ENCODE results near the gene DDX39A. TPM values are rescaled to one million over a fixed set of nuclear protein-coding genes. Genes with fewer than 3 reads are reported as not detected.
"Not testable (repeated sequence)": the region's sequence is repeated elsewhere in the genome, so short reads cannot be mapped to it uniquely, and the experiment has no call there.

Gene DDX39A
- total RNA-seq, 1 donor: 123 TPM

- H3K9me3 ChIP-seq (ENCODE audit: low read depth, low read length): no peaks in the 10 kb centered on the region
- no peak overlapping the region for H3K4me3 ChIP-seq (ENCODE audit: low read length)
- H3K4me1 ChIP-seq (ENCODE audit: insufficient read depth, low read length): peaks cover 97% of the 10 kb centered on the region
- H3K27me3 ChIP-seq (ENCODE audit: insufficient read depth, low read length): no peaks in the 10 kb centered on the region
Observed at GRCh38 chr19:14371301-14371821, 47.8 kb downstream of the DDX39A start.

- Histone ChIP-seq H3K9me3 (ENCODE audit: low read depth, low read length) (no peaks in the 10 kb centered on the region), H3K4me3 (ENCODE audit: low read length) (no peak overlapping the region), H3K27me3 (ENCODE audit: insufficient read depth, low read length) (no peaks in the 10 kb centered on the region), H3K4me1 (ENCODE audit: insufficient read depth, low read length) (peaks cover 97% of the 10 kb centered on the region)
Observed at GRCh38 chr19:14370940-14371280, 48.2 kb downstream of the DDX39A start.

- peak overlapping the region; percentile 32 for H3K4me3 ChIP-seq (ENCODE audit: low read length)
Observed at GRCh38 chr19:14370169-14370939, 48.8 kb downstream of the DDX39A start.

GRCh38 chr19:14369399-14370168 is 49.6 kb downstream of the DDX39A start:
- H3K4me3 ChIP-seq (ENCODE audit: low read length): no peak overlapping the region
- H3K27me3 ChIP-seq (ENCODE audit: insufficient read depth, low read length): no peaks in the 10 kb centered on the region
- peaks cover 97% of the 10 kb centered on the region for H3K4me1 ChIP-seq (ENCODE audit: insufficient read depth, low read length)

More at GRCh38 chr19:14370169-14370939, 48.8 kb downstream of the DDX39A start:
- Histone ChIP-seq H3K4me1 (ENCODE audit: insufficient read depth, low read length) (peaks cover 97% of the 10 kb centered on the region), H3K9me3 (ENCODE audit: low read depth, low read length) (no peaks in the 10 kb centered on the region), H3K27me3 (ENCODE audit: insufficient read depth, low read length) (no peaks in the 10 kb centered on the region)

GRCh38 chr19:14368011-14368513 is 51.1 kb downstream of the DDX39A start:
- peaks cover 91% of the 10 kb centered on the region for H3K4me1 ChIP-seq (ENCODE audit: insufficient read depth, low read length)
- H3K27me3 ChIP-seq (ENCODE audit: insufficient read depth, low read length): no peaks in the 10 kb centered on the region
- H3K4me3 ChIP-seq (ENCODE audit: low read length): no peak overlapping the region
- H3K9me3 ChIP-seq (ENCODE audit: low read depth, low read length): no peaks in the 10 kb centered on the region

More at GRCh38 chr19:14369399-14370168, 49.6 kb downstream of the DDX39A start:
- no peaks in the 10 kb centered on the region for H3K9me3 ChIP-seq (ENCODE audit: low read depth, low read length)

GRCh38 chr19:14367016-14367415 is 52.1 kb downstream of the DDX39A start:
- Histone ChIP-seq H3K27me3 (ENCODE audit: insufficient read depth, low read length) (no peaks in the 10 kb centered on the region), H3K9me3 (ENCODE audit: low read depth, low read length) (no peaks in the 10 kb centered on the region), H3K4me3 (ENCODE audit: low read length) (no peak overlapping the region), H3K4me1 (ENCODE audit: insufficient read depth, low read length) (peaks cover 91% of the 10 kb centered on the region)

- H3K9me3 ChIP-seq (ENCODE audit: low read depth, low read length): no peaks in the 10 kb centered on the region
- H3K27me3 ChIP-seq (ENCODE audit: insufficient read depth, low read length): no peaks in the 10 kb centered on the region
- H3K4me1 ChIP-seq (ENCODE audit: insufficient read depth, low read length): peaks cover 90% of the 10 kb centered on the region
- no peak overlapping the region for H3K4me3 ChIP-seq (ENCODE audit: low read length)
Observed at GRCh38 chr19:14366529-14366928, 52.6 kb downstream of the DDX39A start.

- H3K9me3 ChIP-seq (ENCODE audit: low read depth, low read length); H3K4me3 ChIP-seq (ENCODE audit: low read length); H3K27me3 ChIP-seq (ENCODE audit: insufficient read depth, low read length): not testable (repeated sequence)
- H3K4me1 ChIP-seq (ENCODE audit: insufficient read depth, low read length): peaks cover 66% of the 10 kb centered on the region
Observed at GRCh38 chr19:14364098-14364443, 55.1 kb downstream of the DDX39A start.

GRCh38 chr19:14363183-14364097 is 55.7 kb downstream of the DDX39A start:
- Histone ChIP-seq H3K27me3 (ENCODE audit: insufficient read depth, low read length) (no peaks in the 10 kb centered on the region), H3K4me1 (ENCODE audit: insufficient read depth, low read length) (peaks cover 60% of the 10 kb centered on the region), H3K9me3 (ENCODE audit: low read depth, low read length) (no peaks in the 10 kb centered on the region), H3K4me3 (ENCODE audit: low read length) (peak overlapping the region; percentile 43)

- Histone ChIP-seq H3K9me3 (ENCODE audit: low read depth, low read length) (no peaks in the 10 kb centered on the region), H3K4me3 (ENCODE audit: low read length) (no peak overlapping the region), H3K27me3 (ENCODE audit: insufficient read depth, low read length) (no peaks in the 10 kb centered on the region), H3K4me1 (ENCODE audit: insufficient read depth, low read length) (peaks cover 57% of the 10 kb centered on the region)
Observed at GRCh38 chr19:14361824-14362223, 57.3 kb downstream of the DDX39A start.

Other genes with a start within 250 kb of the DDX39A start
- 4.0 TPM for gene ADGRL1, start 213.2 kb downstream of the DDX39A start, total RNA-seq
- gene ADGRE5, start 37.9 kb downstream of the DDX39A start, total RNA-seq: 155 TPM
- 118 TPM for gene PKN1, start 14.0 kb upstream of the DDX39A start, total RNA-seq
- gene PTGER1, start 56.0 kb upstream of the DDX39A start, total RNA-seq: not detected
- gene GIPC1, start 76.8 kb upstream of the DDX39A start, total RNA-seq: 11.0 TPM
- gene DNAJB1, start 99.1 kb upstream of the DDX39A start, total RNA-seq: 265 TPM
- gene TECR, start 110.3 kb upstream of the DDX39A start, total RNA-seq: 28.9 TPM
- 50.9 TPM for gene NDUFB7, start 152.7 kb upstream of the DDX39A start, total RNA-seq
- 1.6 TPM for gene CLEC17A, start 163.7 kb upstream of the DDX39A start, total RNA-seq